NT2/D1 (cell line): Measurements from ENCODE around the gene SREBF1.

Source experiments
- SUZ12 ChIP-seq: IDR thresholded peaks from 2 replicates; pipeline ENCODE4 v1.6.1; 2011; ENCODE audit not compliant: insufficient read length, insufficient read depth; ENCODE audit errors: extremely low read depth
- YY1 ChIP-seq: IDR thresholded peaks from 2 replicates; pipeline ENCODE4 v1.6.1; 2011; ENCODE audit not compliant: insufficient read length, insufficient read depth
- ZNF274 ChIP-seq: IDR thresholded peaks from 2 replicates; pipeline ENCODE4 v1.6.1; 2011; ENCODE audit warnings: mild to moderate bottlenecking, low read depth, low read length

- TF ChIP-seq SUZ12 (no peak), ZNF274 (no peak), YY1 (no peak)
Measured at GRCh38 chr17:17805575-17805974, 31.2 kb downstream of the SREBF1 start.
